A549 (cell line): ENCODE data around the gene TOMM40. TPM values are rescaled to one million over a fixed set of nuclear protein-coding genes. Genes with fewer than 3 reads are reported as not detected.

Source experiments
- ATAC-seq, 2 experiments: fragments of 200-7000 bp in 1 of 2; fragments of >200 bp in 1 of 2; cut with Nextera tagmentation in 1 of 2; cut with Tn5 transposase in 1 of 2; 3 replicates each; pipeline versions ENCODE4 v1.8.0 to v1.9.1; 2018 to 2020; ENCODE audit warnings: mild to moderate bottlenecking in 1 of 2, moderate library complexity in 1 of 2
- CTCF ChIA-PET: fragments of 300-600 bp; sonication (Branson Sonifier 250); formaldehyde crosslinking; extraction: SDS; loops from one replicate; lab custom pipeline; 2021; ENCODE audit warnings: antibody characterized with exemption, inconsistent platforms; lab: Yijun Ruan, JAX
- POLR2A ChIA-PET: fragments of 350-600 bp; formaldehyde crosslinking; extraction: SDS; loops from one replicate; lab custom pipeline; 2021; ENCODE audit warnings: antibody characterized with exemption, inconsistent platforms; lab: Yijun Ruan, JAX
- DNase-seq, 2 experiments: peaks; one replicate each; pipeline versions ENCODE4 v3.0.0 to v3.0.0-alpha.2; 2011 to 2016; ENCODE audit warnings: low read depth in 1 of 2, low spot score in 1 of 2
- FAIRE-seq: peaks from 2 replicates; lab custom pipeline; 2011; peaks lifted over from hg19 to GRCh38; lab: Jason Lieb, UNC
- H3K27ac ChIP-seq, 2 experiments: fragments of >200 bp; sonication (Bioruptor Twin); formaldehyde crosslinking; 3 replicates each; pipeline ENCODE4 v1.5.1; 2016 to 2017
- H3K4me1 ChIP-seq: fragments of >200 bp; sonication (Bioruptor Twin); formaldehyde crosslinking; 3 replicates; pipeline ENCODE4 v1.6.1; 2016
- H3K4me2 ChIP-seq: fragments of >200 bp; sonication (Bioruptor Twin); formaldehyde crosslinking; 3 replicates; pipeline ENCODE4 v1.6.1; 2016
- H3K4me3 ChIP-seq: fragments of >200 bp; sonication (Bioruptor Twin); formaldehyde crosslinking; 3 replicates; pipeline ENCODE4 v1.5.1; 2016
- H3K9me3 ChIP-seq: fragments of >200 bp; sonication (Bioruptor Twin); formaldehyde crosslinking; 3 replicates; pipeline ENCODE4 v1.6.1; 2016
- BHLHE40 ChIP-seq: IDR thresholded peaks from 2 replicates; pipeline ENCODE4 v1.6.1; 2012; ENCODE audit warnings: low read depth, low read length, inconsistent platforms
- CBX2 ChIP-seq: fragments of 200-600 bp; sonication (generic); IDR thresholded peaks from 2 replicates; pipeline ENCODE4 v1.6.1; 2016; ENCODE audit warnings: low read depth, mild to moderate bottlenecking, borderline replicate concordance
- CEBPB ChIP-seq, 2 experiments: fragments of >200 bp in 1 of 2; sonication (Bioruptor Twin) in 1 of 2; formaldehyde crosslinking in 1 of 2; IDR thresholded peaks; 2 replicates each; pipeline ENCODE4 v1.6.1; 2012 to 2016
- EHMT2 ChIP-seq: fragments of 200-600 bp; sonication (generic); IDR thresholded peaks from 2 replicates; pipeline ENCODE4 v1.6.1; 2016; ENCODE audit warnings: antibody characterized with exemption, low read depth, mild to moderate bottlenecking, moderate library complexity
- FOSB ChIP-seq: fragments of 250-450 bp; sonication (Bioruptor Pico); IDR thresholded peaks from 2 replicates; pipeline ENCODE4 v1.5.0; 2020; ENCODE audit warnings: mild to moderate bottlenecking, moderate library complexity
- FOSL2 ChIP-seq, 2 experiments: fragments of 450-650 bp in 1 of 2; fragments of >200 bp in 1 of 2; sonication (Bioruptor Twin) in 1 of 2; formaldehyde crosslinking; IDR thresholded peaks; 2 replicates each; pipeline versions ENCODE4 v1.5.0 to v1.6.1; 2016 to 2020; ENCODE audit warnings: mild to moderate bottlenecking in 1 of 2, moderate library complexity in 1 of 2
- FOXS1 ChIP-seq: fragments of 250-450 bp; sonication (Bioruptor Pico); IDR thresholded peaks from 2 replicates; pipeline ENCODE4 v1.5.0; 2020; ENCODE audit warnings: mild to moderate bottlenecking, moderate library complexity
- HOXA7 ChIP-seq: fragments of 250-450 bp; sonication (Bioruptor Pico); IDR thresholded peaks from 2 replicates; pipeline ENCODE4 v1.5.0; 2020; ENCODE audit warnings: mild to moderate bottlenecking, moderate library complexity
- HOXB13 ChIP-seq: fragments of 250-450 bp; sonication (Bioruptor Pico); IDR thresholded peaks from 2 replicates; pipeline ENCODE4 v1.5.0; 2020; ENCODE audit warnings: low read depth, mild to moderate bottlenecking, moderate library complexity
- HOXB5 ChIP-seq: fragments of 250-450 bp; sonication (Bioruptor Pico); IDR thresholded peaks from 2 replicates; pipeline ENCODE4 v1.5.0; 2020; ENCODE audit warnings: mild to moderate bottlenecking, moderate library complexity
- JUN ChIP-seq, 2 experiments: fragments of >200 bp; sonication (Bioruptor Twin); formaldehyde crosslinking; IDR thresholded peaks; 2 replicates in 1 of 2; 3 replicates in 1 of 2; pipeline ENCODE4 v1.6.1; 2016 to 2017
- MAZ ChIP-seq: fragments of 150-350 bp; IDR thresholded peaks from 2 replicates; pipeline ENCODE4 v1.6.1; 2014; ENCODE audit warnings: antibody characterized with exemption, low read depth, low read length, borderline replicate concordance
- MYC ChIP-seq: IDR thresholded peaks from 2 replicates; pipeline ENCODE4 v1.6.1; 2012; ENCODE audit warnings: mild to moderate bottlenecking, inconsistent platforms, low read length, improper control_type of control experiment, borderline replicate concordance
- NFE2L2 ChIP-seq: fragments of 150-350 bp; conservative IDR thresholded peaks from 2 replicates; pipeline ENCODE4 v1.6.1; 2014; ENCODE audit warnings: low read length
- NR3C1 ChIP-seq: fragments of >200 bp; sonication (Bioruptor Twin); formaldehyde crosslinking; IDR thresholded peaks from 3 replicates; pipeline ENCODE4 v1.6.1; 2017
- RCOR1 ChIP-seq: fragments of 150-350 bp; IDR thresholded peaks from 2 replicates; pipeline ENCODE4 v1.6.1; 2014; ENCODE audit warnings: antibody characterized with exemption, low read length, low read depth
- RFX5 ChIP-seq: fragments of 450-650 bp; IDR thresholded peaks from 2 replicates; pipeline ENCODE4 v1.7.1; 2014; ENCODE audit warnings: antibody characterized with exemption, mild to moderate bottlenecking, moderate library complexity
- ZC3H11A ChIP-seq: fragments of 450-650 bp; IDR thresholded peaks from 2 replicates; pipeline ENCODE4 v1.6.1; 2014; ENCODE audit warnings: antibody characterized with exemption, mild to moderate bottlenecking
- ZFP36 ChIP-seq: fragments of 450-650 bp; IDR thresholded peaks from 2 replicates; pipeline ENCODE4 v1.6.1; 2014; ENCODE audit warnings: borderline replicate concordance; ENCODE audit not compliant: partially characterized antibody
- WGBS: methylation state at CpG from one replicate; pipeline ENCODE4 v1.1.6; 2017; ENCODE audit errors: missing lambda C conversion rate; 5-methylcytosine and 5-hydroxymethylcytosine counted together
- polyA plus RNA-seq, 4 experiments: library from polyadenylated mRNA; depleted of rRNA in 3 of 4; stranded (reverse); fragments of >200 nt; fragmentation: RNase III in 1 of 4; extraction: RNeasy Plus Mini Kit Qiagen cat#74134 plus additional on column Dnase treatment in 1 of 4; gene quantifications; 2 replicates in 3 of 4; 3 replicates in 1 of 4; pipeline ENCODE4 v1.2.3, GENCODE V29; 2011 to 2017
- TF ChIP-seq, protein P1 (sequence below): fragments of 250-450 bp; sonication (Bioruptor Pico); IDR thresholded peaks from 2 replicates; pipeline ENCODE4 v1.5.0; 2020; ENCODE audit warnings: low read depth, mild to moderate bottlenecking, moderate library complexity
- TF ChIP-seq, protein P2 (sequence below): IDR thresholded peaks from 2 replicates; pipeline ENCODE4 v1.6.1; 2012; ENCODE audit warnings: low read depth, borderline replicate concordance

The TOMM40 gene
- polyA plus RNA-seq, 2 of the 4 experiments (the other 2 are of a cell fraction): 92.7 to 180 TPM

GRCh38 chr19:44947041-44947581, 56.1 kb downstream of the TOMM40 start:
- no peaks in the 10 kb centered on the region for H3K4me1 ChIP-seq
- no peak overlapping the region for H3K4me3 ChIP-seq
- ATAC-seq (0 out of 6 replicates have a peak, but pooled peaks of 1 of the 2 experiments have one; percentile 5), FAIRE-seq (no peak)
- H3K27ac ChIP-seq: no peak overlapping the region
- ChIA-PET CTCF (interaction anchor here (1.0 to 8.3 kb wide), 4 partner anchors 10 to 43 kb away, joined by 3 to 303 read pairs (median 14); partner anchors contain the start of genes APOC1 and APOE), POLR2A (no interaction called here)
- 90% methylated on average over 13 of the region's 13 CpGs for WGBS
- TF ChIP-seq RFX5 (no peak), NFE2L2 (no peak), RCOR1 (no peak), CBX2 (no peak), ZFP36 (no peak), MYC (no peak), FOSB (CRISPR knock-in tag) (no peak), NR3C1 (no peak), EHMT2 (no peak), MAZ (no peak)
- TF ChIP-seq, protein P1, sequence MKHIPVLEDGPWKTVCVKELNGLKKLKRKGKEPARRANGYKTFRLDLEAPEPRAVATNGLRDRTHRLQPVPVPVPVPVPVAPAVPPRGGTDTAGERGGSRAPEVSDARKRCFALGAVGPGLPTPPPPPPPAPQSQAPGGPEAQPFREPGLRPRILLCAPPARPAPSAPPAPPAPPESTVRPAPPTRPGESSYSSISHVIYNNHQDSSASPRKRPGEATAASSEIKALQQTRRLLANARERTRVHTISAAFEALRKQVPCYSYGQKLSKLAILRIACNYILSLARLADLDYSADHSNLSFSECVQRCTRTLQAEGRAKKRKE (CRISPR knock-in tag): no peak
- TF ChIP-seq, all 56 proteins: peak for 0
- Histone ChIP-seq H3K9me3 (no peaks in the 10 kb centered on the region), H3K4me2 (no peak overlapping the region)
- DNase-seq: no peak

GRCh38 chr19:44948237-44948636, 57.2 kb downstream of the TOMM40 start:
- ChIA-PET CTCF (interaction anchor here (1.1 to 8.3 kb wide), 3 partner anchors 11 to 41 kb away, joined by 3 to 303 read pairs (median 3); partner anchors contain the start of genes APOC1 and APOE), POLR2A (no interaction called here)
- no peak for ATAC-seq

GRCh38 chr19:44948763-44949374, 57.8 kb downstream of the TOMM40 start:
- no peak for FAIRE-seq
- TF ChIP-seq EHMT2 (no peak), BHLHE40 (no peak), NFE2L2 (no peak), HOXA7 (CRISPR knock-in tag) (no peak), MAZ (no peak), HOXB13 (CRISPR knock-in tag) (no peak), HOXB5 (CRISPR knock-in tag) (no peak)
- TF ChIP-seq, all 56 proteins: peak for 0
- Histone ChIP-seq H3K4me3 (no peak overlapping the region), H3K9me3 (no peaks in the 10 kb centered on the region), H3K4me1 (peaks cover 4% of the 10 kb centered on the region), H3K4me2 (no peak overlapping the region), H3K27ac (no peak overlapping the region)
- DNase-seq (no peak), ATAC-seq (no peak)
- ChIA-PET POLR2A (no interaction called here), CTCF (interaction anchor here (0.7 to 8.3 kb wide), 5 partner anchors 22 to 225 kb away, joined by 3 to 303 read pairs (median 3); partner anchors contain the start of genes APOC1 and APOE)
- WGBS: 86% methylated on average over 4 of the region's 5 CpGs

More at GRCh38 chr19:44948237-44948636, 57.2 kb downstream of the TOMM40 start:
- 84% methylated on average over 5 of the region's 5 CpGs for WGBS
- Histone ChIP-seq H3K4me2 (no peak overlapping the region), H3K9me3 (no peaks in the 10 kb centered on the region), H3K27ac (no peak overlapping the region), H3K4me3 (no peak overlapping the region), H3K4me1 (no peaks in the 10 kb centered on the region)
- TF ChIP-seq FOSL2 (IDR thresholded peaks at IDR 0.05): no peak
- no peak for TF ChIP-seq FOSL2 (CRISPR knock-in tag; IDR thresholded peaks at IDR 0.05)
- TF ChIP-seq EHMT2: no peak
- no peak for TF ChIP-seq BHLHE40
- no peak for TF ChIP-seq HOXA7 (CRISPR knock-in tag)
- TF ChIP-seq, protein P2, sequence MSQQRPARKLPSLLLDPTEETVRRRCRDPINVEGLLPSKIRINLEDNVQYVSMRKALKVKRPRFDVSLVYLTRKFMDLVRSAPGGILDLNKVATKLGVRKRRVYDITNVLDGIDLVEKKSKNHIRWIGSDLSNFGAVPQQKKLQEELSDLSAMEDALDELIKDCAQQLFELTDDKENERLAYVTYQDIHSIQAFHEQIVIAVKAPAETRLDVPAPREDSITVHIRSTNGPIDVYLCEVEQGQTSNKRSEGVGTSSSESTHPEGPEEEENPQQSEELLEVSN: no peak
- TF ChIP-seq CEBPB (IDR thresholded peaks at IDR 0.05): no peak
- TF ChIP-seq JUN (IDR thresholded peaks at IDR 0.05): no peak
- TF ChIP-seq ZC3H11A: no peak
- no peak for TF ChIP-seq FOXS1 (CRISPR knock-in tag)
- DNase-seq (no peak), FAIRE-seq (no peak)
